Stimulated activated naive CD8-positive, alpha-beta T cell treated with anti-CD3 and anti-CD28 coated beads, Interleukin-15, Interleukin-2, amounts not matched to agents 100 U/mL and 50 U/mL, for 24 hours (primary cell): ENCODE data around the gene GRIP1.

ENCODE experiments used
- ATAC-seq: fragments of 150-1000 bp; cut with Tn5 transposase; one replicate; pipeline ENCODE4 v1.10.0; 2021
- DNase-seq: peaks from one replicate; pipeline ENCODE4 v3.0.0; 2021

Gene GRIP1

DNA sequence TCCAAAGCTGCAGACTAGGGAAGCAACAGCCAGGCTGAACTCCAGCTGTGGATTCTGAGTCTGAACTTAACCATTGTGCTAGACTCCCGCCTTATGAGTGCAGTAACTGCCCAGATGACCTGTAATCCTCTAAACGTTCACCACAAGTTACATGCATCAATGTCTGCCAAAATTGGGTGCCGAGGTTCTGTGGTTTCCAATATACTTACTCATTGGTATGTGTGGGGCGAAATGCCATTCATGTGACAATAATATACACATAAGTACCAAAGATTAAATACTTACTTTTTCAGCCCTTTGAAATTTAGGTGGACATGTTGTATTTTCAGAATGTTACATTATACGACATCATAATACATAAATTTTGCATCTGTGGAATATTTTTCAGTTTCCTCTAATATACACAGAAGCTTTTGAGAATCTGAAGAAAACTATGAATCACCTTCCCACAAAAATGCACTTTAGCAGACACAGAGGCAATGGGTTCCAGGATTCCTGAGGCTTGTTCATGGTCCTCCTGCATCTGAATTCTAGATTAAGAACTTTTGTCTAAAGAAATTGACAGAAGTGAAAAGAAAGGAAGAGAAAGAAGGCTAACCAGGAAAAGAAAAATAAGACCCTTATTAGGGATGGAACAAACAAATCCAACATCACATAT is 31.7 kb downstream of the GRIP1 start:
- no peak for DNase-seq

DNA sequence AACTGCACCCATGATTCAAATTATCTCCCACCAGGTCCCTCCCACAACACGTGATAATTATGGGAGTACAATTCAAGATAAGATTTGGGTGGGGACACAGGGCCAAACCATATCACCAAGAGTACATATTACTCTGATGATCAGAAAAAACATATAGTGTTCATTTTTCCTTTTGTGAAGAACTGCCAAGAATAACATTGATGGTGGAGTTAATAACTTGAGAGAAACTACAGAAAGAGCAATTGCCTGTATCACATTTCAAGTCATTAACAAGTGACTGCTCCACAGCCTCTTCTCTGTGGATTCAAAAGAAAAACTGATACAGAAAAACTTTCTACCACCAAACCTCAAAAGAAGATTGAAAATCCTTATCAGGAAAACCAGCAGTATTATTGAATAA is 34.7 kb downstream of the GRIP1 start:
- no peak for ATAC-seq
- DNase-seq, result no peak

More for the DNA sequence above, 31.7 kb downstream of the GRIP1 start:
- ATAC-seq, result no peak

DNA sequence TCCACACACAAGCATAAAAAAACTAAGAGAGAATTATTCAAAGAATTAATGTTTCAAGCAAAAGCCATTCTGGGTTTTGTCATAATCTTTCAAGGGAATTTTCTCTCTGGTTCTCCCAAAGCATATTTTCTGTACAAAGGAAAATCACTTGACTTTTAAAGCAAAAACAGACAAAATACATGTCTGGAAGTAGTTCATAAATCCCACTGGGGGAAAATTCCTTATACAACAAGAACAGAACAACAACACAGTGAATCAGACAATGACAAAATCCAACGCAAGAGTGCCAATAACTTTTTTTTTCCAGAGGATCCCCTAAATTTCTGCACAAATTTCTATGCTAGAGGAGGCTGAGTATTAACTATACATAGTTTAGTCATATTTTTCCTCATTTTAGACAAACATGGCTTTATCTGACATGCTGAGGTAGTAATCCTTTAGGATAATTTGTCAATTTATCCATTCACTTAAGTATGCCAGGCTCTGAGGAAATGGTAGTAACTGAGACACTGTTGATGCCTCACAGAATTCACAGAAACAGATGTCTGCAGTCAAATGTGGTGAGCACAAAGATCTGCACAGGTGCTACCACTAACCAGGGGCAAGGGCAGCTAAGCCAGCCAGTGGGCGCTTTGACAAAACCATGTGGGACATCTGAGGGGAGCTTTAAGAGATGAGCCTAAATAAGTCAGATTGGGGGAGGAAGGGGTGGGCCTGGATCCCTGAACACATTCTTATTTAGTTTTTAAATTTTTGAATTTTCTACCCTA is 38.0 kb downstream of the GRIP1 start:
- DNase-seq (no peak), ATAC-seq (no peak)

DNA sequence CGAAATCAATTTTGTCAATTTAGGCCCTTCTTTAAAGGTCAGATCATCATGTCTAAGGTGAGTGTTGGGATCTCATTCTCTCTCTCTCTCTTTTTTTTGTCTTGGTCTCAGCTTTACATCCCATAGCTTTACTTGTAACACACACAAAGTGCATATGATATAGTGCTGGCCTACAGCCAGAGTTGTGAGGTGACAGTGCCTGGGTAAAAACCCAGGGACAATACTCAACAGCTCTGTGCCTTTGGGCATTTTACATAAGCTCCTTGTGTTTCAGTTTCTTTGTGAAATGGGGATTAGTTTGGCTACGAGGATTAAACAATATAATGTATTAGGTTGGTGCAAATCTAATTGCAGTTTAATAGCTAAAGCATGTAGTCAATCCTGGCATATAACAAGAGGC is 40.2 kb downstream of the GRIP1 start:
- DNase-seq (no peak), ATAC-seq (no peak)

DNA sequence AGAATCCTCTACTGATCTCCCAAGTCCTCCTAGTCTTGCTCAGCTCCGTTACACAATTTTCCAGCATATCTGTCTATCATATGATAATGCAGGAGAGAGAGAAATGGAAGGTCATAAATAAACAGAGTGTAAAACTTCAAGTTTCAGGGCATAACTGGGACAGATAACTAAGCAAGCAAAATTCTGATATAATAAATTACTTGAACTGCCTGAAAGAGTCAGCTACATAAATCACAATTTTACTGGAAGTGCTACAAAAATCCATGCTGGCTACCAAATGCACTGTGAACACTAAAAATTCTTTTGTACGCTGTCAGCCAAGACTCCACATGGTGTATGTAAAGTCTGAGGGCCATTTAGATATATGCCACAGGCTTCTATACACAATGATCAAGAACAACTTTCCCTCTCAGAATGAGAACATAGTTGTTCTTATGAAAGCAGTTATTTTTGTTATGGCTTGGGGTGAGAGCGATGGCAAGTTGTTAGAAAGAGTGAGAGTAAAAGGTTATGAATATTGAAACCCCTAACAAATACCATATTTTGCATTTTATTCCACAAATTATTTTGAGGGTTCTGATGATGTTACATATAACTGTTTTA is 41.1 kb downstream of the GRIP1 start:
- ATAC-seq (no peak), DNase-seq (no peak)

DNA sequence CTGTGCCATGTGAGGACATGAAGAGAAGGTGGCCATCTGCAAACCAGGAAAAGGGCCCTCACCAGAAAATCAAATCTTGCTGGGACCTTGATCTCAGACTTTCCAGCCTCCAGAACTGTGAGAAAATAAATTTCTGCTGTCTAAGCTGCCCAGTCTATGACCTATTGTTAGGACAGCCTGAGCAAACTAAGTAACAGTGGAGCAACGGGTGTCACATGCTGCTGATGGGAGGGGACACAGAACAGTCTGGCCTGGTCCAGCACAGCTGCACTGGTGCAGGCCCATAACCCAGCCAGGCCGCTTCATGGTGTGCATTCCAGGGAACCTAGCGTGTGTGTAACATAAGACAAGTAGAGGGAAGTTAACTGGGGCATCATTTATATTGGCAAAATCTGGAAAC is 42.1 kb downstream of the GRIP1 start:
- ATAC-seq, result no peak
- no peak for DNase-seq

DNA sequence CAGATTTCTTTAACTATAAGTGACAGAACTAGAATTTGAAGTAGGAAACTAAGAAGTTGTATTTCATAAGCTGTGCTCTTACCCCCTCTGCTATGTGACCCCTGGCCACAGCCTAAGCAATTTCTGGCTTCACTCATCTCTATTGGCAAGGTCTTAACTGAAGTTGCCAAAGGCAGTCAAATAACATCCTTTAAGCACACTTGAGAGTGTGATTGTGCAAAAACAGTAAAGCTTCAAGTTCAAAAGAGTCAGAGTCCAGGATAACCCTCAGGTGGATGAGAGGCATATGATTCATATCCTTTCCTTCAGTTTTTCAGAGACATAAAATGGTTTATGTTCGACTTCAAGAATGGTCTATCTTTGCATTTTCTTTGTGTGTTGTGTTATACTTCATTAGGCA is 45.2 kb downstream of the GRIP1 start:
- DNase-seq (no peak), ATAC-seq (no peak)

DNA sequence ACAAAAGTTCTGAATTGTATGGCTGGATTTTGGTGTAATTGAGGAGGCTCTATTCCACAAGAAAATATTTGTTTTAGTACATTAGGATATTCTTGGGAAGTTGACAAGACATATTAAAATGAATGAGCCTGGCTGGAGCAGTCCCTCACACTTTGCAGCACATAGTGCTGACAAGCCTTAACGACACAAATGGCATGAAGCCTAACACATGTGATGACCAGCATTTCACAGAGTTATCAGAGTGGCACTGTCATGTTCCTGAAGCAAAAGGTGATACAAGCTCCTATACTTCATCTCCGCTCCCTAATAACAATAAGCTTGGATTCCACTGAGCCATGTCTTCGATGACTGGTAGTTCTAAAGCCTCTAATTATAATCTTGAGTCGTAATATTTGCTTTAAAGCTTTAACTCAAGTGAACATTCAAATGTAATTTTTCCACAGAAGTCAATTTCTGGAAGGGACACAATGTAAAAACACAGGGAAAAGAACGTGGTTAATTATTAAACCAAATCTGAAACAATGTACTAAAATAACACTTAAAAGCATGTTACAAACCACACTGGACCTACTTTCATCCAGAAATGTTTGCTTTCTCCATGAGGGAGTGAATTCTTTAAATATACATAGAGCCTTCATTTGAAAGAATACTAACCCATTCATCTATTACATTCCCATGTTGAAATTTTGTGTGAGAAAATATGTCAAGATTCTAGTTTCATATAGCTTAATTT is 49.6 kb downstream of the GRIP1 start:
- DNase-seq (no peak), ATAC-seq (no peak)

DNA sequence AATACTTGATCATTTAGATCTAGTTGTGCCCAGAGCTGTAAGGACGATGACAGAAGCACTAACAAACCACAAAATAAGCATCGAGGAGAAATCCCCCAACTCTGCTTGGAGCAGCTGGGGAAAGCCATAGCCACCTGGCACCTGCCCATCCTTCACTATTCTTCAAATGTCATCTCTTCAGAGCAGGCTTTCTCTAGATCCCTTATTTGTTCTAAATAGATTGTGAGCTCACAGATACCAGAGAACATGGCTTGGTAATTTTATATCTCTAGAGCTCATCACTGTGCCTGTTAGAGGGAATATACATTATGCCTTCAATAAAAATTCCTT is 50.9 kb downstream of the GRIP1 start:
- no peak for DNase-seq
- ATAC-seq, result no peak

DNA sequence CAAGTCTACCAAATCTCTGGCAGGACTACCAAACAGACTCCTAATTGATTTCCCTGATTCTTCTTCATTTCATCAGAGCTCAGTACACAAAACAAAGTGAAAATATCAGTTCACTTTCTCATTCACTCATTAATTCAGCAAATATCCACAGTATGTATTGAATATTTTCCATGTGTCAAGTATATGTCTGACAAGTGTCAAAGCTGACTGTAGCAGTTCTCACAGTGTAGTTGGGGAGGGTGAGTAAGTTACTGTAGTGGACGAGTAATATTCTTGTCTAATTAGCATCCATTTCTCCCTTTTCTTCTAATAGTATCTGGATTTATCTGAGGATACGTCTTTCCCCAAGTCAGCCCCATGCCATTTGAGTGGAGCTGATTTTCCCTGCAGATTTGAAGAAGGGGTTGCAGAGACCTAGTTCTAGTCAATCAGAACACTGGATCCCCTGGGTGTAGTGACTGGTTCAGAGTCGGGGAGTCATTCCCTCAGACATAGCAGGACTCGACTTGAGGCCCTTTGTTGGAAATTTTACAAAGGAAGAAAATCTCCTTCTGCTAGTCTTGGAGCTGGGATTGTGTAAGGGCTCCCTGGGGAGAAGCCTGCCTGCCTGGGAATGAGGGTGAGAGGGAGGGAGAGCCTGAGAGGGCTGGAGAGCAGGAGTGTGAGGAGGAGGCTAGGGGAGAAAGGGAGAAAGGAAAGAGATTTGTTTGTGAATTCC is 51.4 kb downstream of the GRIP1 start:
- ATAC-seq, result no peak
- DNase-seq, result no peak

DNA sequence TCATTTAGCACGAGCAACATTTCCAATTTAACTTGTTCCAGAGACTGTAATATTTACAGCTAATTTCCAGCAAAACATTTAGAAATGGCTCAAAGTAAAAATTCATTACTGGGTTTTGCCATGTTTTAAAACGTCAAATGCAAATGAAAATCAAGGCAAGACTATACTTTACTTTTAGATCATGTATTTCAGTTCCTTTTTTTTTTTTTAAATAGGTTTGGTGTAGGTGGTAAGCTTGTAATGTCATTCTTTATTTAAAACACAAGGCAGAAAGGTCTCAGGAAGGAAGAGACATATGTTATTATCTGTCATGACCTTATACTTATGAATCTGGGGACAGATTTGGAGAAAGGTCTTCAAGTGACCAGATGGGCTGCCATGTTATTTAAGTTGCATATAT is 54.1 kb downstream of the GRIP1 start:
- ATAC-seq (no peak), DNase-seq (no peak)

DNA sequence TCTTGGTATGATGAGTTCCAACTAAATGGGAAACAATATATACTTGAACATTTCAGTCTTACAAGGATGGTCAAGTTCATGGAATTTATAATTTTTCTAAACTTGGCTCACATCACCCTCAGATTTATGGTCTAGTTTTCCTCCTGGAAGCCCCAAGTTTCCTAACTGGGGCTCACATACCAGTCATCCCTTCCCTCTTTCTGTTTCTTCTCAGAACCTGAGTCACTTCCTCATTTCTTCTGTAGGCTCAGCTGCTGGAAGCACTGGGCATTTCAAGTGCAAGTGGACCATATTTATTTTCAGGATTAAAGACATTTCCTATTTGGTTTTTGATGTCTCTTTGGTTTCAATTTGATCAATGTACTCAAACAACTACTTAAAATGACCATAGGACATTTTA is 55.4 kb downstream of the GRIP1 start:
- DNase-seq (no peak), ATAC-seq (no peak)

DNA sequence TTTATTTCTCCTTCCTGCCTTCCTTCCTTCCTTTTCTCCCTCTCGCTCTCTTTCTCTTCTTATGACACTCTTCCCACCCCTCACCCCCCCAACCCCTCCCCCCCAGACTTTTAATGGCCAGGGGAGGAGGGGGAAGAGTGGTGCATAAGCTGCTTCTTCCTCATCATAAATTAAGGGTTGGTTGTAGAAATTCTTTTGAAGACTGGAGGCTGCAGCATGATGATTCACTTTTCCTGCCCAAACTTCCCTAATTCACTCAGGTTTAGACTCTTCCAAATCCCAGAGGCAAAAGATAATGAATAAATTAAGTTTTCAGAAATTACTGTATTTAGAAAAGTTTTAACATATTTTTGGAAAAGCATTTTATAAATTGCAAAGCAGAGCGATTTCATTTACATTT is 58.2 kb downstream of the GRIP1 start:
- DNase-seq, result no peak

DNA sequence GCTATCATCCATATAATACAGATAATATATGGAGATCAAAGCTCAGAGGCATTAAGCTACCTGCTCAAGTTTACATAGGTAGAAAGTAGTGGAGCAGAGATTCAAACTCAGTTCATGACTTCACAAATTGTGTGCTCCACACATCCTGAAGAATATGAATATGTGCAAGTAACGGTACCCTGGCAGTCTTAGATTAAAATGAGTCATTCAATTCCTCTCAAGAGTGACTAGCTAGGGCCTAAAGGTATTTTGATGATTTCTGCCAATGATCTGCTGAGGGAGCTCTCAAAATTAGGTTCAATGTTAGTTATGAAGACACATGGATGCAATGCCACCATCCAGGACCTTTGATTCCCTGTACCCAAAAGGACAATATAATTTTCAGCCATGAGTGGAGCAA is 58.9 kb downstream of the GRIP1 start:
- DNase-seq (no peak), ATAC-seq (no peak)

More for the DNA sequence above, 58.2 kb downstream of the GRIP1 start:
- ATAC-seq, result no peak

DNA sequence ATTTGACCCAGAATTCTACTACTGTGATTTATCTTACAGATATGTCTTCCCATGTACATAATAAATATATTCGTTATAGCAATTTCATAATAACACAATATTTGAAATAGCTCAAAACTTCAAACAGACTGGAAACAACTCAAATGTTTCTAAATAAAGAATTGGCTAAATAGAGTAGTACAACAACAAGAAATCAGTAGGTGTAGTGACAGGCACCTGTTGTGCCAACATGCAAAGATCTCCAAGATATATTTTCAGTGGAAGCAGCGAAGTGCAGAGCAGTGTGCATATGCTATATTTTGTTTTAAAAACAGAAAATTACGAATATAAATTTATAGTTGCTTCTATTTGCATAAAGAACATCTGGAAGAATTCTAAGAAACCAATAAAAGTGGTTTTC is 60.9 kb downstream of the GRIP1 start:
- DNase-seq (no peak), ATAC-seq (no peak)

DNA sequence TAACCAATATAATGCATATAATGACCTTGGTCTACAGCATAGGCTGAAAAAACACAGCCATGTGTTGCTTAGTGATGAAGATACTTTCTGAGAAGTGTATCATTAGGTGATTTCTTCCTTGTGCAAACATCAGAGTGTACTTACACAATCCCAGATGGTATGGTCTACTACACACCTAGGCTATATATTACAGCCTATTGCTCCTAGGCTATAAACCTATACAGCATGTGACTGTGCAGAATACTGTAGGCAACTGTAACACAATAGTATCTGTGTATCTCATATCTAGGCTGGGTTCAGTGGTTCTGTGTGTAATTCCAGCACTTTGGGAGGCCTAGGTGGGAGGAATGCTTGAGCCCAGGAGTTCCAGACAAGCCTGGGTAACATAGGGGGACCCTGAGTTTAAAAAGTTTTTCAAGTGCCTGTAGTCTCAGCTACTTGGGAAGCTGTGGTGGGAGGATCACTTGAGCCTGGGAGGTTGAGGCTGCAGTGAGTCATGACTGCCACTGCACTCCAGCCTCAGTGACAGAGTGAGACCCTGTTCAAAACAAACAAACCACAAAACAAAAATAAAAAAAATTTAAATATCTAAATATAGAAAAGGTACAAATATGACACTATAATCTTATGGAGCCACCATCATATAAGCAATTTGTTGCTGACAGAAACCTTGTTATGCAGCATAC is 66.6 kb downstream of the GRIP1 start:
- DNase-seq (no peak), ATAC-seq (no peak)

DNA sequence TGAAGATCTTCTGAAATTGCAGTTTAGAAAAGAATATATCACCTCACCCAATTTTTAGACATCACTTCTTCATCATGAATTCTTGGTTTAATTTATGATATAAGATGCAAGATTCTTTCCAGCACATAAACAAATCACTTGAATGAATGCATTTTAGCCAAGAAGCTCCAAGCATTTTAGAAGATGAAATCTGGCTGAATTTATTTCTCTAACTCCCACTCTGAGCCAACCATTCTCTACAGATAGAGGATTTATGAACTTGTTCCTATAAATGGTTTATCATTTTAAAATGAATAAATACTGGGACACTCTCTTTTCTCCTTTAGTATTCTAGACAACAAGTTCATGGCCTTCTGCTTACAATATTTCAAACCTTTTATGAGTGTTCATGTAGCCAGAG is 71.7 kb downstream of the GRIP1 start:
- no peak for DNase-seq

DNA sequence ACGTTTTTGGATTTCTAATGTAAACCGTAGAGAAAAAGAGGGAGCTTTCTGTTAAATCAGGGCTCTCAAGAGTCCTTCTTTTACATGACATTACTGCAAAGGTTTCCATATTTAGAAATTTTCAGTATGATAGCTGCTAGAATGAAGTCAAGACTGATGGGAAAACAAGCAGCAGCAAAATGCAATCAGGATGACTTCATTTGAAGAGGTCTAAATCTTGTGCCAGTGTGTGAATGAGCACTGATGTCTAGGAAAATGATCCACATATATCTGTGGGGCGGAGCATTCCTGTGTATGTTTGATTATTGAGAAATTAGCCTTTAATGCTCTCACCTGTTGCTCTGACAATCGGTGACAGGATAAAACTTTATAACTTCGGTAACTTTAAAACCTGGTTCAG is 73.6 kb downstream of the GRIP1 start:
- ATAC-seq, result no peak
- DNase-seq, result no peak

More for the DNA sequence above, 71.7 kb downstream of the GRIP1 start:
- no peak for ATAC-seq

DNA sequence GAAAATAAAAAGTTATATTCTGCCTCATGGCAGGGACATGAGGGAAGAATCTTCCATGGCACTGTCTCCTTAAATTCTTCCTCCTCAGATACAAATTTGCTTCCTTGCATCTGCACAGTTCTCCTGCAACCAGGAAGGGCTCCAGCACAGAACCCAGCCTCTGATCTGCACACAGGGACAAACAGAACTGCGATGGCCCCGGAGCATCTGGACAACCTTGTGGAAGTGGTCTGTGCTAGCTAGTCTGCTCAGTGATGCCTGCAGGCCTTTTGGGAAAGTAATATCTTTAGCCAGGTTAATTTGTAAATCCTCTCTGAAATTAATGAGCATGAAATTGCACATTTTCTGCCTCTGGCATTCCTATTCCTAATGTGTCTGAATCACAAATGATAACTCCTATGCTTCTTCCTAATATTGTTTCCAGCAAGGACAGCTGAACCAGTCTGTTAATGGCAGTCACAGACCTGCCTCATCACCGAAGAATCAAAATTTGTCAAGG is 74.8 kb downstream of the GRIP1 start:
- no peak for ATAC-seq
- DNase-seq, result no peak

DNA sequence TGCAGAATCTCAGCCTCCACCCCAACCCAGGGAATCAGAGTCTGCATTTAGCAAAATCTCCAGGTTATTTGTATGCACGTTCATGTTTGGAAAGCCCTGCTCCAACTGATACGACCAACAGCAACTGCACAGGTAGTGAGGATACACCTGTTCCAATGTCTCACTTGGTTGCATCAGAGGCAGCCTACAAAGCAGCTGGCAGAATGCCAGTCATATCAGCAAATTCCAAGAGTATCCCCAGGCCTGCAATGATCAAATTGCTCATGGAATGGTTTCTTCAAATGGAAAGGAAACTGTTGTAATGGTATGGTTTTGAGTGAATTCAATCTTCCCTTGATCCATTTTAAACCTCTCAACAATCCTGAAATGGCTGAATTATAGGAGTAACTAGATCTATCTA is 75.4 kb downstream of the GRIP1 start:
- DNase-seq, result no peak
- ATAC-seq, result no peak

DNA sequence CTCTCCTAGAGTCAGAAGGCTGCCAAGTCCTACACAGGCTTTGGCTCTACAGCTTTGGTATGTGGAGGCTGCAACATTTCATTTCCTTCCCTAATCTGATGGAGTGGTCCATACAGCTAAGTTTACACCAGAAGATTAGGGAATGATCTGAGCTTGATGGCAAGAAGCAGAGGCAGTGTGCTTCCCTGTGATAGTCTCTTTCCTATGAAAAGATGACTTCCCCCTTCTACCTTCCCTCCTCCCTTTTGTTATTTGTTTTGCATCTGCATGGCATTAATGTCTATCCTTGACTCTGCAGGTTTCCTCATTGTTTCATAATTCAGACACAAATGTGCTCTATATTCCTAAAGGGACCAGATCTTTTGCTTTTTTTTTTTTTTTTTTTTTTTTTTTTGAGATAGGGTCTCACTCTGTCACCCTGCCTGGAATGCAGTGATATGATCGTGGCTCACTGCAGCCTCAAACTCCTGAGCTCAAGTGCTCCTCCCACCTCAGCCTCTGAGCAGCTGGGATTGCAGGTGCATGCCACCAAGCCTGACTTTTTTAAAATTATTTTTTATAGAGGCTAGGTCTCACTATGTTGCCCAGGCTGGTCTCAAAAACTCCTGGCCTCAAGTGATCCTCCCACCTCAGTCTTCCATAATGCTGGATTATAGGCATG is 76.3 kb downstream of the GRIP1 start:
- ATAC-seq, result no peak
- no peak for DNase-seq
